GM13976 (cell line): ENCODE data around the gene SLC51A.

Source experiments
- DNase-seq: peaks from one replicate; pipeline ENCODE4 v3.0.0; 2012; ENCODE audit warnings: low spot score
- in situ Hi-C: fragments of 300-500 bp; cut with MboI; formaldehyde crosslinking; loops from one replicate; pipeline ENCODE4 v1.12.0; 2022; ENCODE audit warnings: low sequenced_read_pairs, mixed read lengths, inconsistent platforms; ENCODE audit not compliant: unreplicated experiment
- TF ChIP-seq, protein P1 (sequence below): IDR thresholded peaks from 2 replicates; pipeline ENCODE4 v1.5.1; 2012; ENCODE audit warnings: borderline replicate concordance, mild to moderate bottlenecking; ENCODE audit not compliant: insufficient read depth; ENCODE audit errors: extremely low read depth, missing control alignments, control extremely low read depth

SLC51A gene

GRCh38 chr3:196215493-196216020 is 777 bp upstream of the SLC51A start:
- in situ Hi-C loops, result no loop called here
- DNase-seq, result no peak
- TF ChIP-seq, protein P1, sequence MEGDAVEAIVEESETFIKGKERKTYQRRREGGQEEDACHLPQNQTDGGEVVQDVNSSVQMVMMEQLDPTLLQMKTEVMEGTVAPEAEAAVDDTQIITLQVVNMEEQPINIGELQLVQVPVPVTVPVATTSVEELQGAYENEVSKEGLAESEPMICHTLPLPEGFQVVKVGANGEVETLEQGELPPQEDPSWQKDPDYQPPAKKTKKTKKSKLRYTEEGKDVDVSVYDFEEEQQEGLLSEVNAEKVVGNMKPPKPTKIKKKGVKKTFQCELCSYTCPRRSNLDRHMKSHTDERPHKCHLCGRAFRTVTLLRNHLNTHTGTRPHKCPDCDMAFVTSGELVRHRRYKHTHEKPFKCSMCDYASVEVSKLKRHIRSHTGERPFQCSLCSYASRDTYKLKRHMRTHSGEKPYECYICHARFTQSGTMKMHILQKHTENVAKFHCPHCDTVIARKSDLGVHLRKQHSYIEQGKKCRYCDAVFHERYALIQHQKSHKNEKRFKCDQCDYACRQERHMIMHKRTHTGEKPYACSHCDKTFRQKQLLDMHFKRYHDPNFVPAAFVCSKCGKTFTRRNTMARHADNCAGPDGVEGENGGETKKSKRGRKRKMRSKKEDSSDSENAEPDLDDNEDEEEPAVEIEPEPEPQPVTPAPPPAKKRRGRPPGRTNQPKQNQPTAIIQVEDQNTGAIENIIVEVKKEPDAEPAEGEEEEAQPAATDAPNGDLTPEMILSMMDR, result no peak

DNA sequence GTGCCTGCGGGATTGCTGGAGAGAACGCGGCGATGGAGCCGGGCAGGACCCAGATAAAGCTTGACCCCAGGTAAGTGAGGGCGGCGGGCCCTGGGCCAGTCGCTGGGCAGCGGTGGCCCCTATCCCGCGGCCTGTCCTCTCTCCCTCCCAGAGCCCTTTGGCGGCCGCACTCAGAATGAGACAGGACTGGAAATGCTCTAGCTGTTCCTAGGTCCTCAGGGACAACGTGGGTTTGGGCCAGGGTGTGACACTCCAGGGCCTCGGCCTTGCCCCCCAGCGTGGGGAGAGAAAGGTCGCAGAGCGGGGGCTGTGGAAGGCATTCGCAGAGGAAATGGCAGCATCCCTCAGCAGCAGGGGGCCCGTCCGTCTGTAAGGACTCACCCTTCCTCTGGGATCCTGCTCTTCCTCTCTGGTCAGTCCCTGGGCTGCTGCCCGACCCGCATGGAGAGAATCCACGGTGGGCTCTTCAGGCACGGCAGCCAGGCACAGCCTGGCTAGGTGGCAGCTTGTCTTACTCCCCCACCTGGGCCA is 412 bp downstream of the SLC51A start:
- TF ChIP-seq, protein P1, result no peak
- in situ Hi-C loops, result no loop called here
- DNase-seq, result no peak

- TF ChIP-seq, protein P1, result no peak
- in situ Hi-C loops, result no loop called here
These were observed 1.2 kb downstream of the SLC51A start for GRCh38 chr3:196217307-196218154.

DNA sequence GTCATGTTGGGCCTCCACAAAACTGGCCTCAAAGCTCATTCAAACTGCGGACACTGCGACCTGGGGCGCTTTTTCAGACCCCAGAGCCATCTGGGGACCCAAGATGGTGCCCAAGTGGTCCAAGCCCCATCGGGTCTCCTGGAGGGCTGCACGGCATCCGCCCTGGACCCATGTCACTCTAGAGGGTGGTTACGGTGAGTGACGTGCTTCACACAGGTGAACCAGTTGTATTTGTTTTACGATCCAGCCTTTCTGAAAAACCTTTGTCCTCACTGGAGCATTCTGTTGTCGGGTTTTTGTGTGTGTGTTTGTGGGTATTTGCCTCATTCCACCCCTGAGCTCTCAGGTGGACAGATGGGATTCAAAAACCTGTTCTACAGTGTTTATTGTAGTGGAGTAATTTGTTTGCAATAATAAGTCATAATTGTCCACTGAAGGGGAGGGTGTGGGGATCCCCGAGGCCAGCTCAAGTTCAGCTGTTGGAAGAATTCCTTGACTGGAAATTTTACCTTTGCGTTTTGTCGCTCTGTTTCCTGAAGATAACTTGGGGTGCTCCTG is 1.9 kb downstream of the SLC51A start:
- in situ Hi-C loops, result no loop called here
- no peak for DNase-seq
- TF ChIP-seq, protein P1, result no peak

More at GRCh38 chr3:196217307-196218154, 1.2 kb downstream of the SLC51A start:
- no peak for DNase-seq

GRCh38 chr3:196219194-196219969 is 3.0 kb downstream of the SLC51A start:
- TF ChIP-seq, protein P1, result no peak
- DNase-seq, result peak; percentile 77
- in situ Hi-C loops, result no loop called here

DNA sequence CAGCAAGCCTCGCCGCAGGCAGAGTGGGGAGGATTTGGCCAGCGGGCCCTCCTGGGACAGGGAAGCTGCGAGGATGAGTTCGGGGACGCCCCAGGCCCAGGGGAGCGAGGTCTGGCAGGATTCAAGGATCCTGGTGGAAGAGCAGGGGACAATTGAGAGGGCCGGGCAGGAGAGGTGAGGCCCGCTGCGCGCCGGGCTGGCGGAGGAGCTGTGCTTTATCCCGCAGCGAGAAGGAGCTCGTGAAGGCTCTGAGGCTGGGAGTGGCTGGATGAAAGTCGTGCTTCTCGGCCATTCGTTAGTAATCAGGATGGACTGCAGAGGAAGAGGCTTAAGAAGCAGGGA is 3.6 kb downstream of the SLC51A start:
- in situ Hi-C loops, result no loop called here
- DNase-seq, result no peak
- TF ChIP-seq, protein P1, result no peak
